Neural cell (in vitro differentiated cells): ENCODE results near the gene CDKAL1.

Experiments used
- EP300 ChIP-seq: fragments of 450-650 bp; conservative IDR thresholded peaks from 2 replicates; pipeline ENCODE4 v1.6.1; 2014; ENCODE audit warnings: antibody characterized with exemption, mild to moderate bottlenecking, moderate library complexity; ENCODE audit not compliant: poor library complexity, severe bottlenecking
- EZH2 ChIP-seq: fragments of 200-600, 300-800 bp; shearing (Covaris generic), sonication (generic); IDR thresholded peaks from 2 replicates; pipeline ENCODE4 v1.6.1; 2014; ENCODE audit warnings: antibody characterized with exemption, low read length, borderline replicate concordance, mild to moderate bottlenecking; ENCODE audit not compliant: insufficient read depth, poor library complexity, severe bottlenecking
- MXI1 ChIP-seq: fragments of 450-650 bp; conservative IDR thresholded peaks from 2 replicates; pipeline ENCODE4 v1.6.1; 2014; ENCODE audit warnings: antibody characterized with exemption, mild to moderate bottlenecking; ENCODE audit not compliant: poor library complexity, severe bottlenecking
- POLR2AphosphoS5 ChIP-seq: IDR thresholded peaks from 2 replicates; pipeline ENCODE4 v1.6.1; 2012
- RAD21 ChIP-seq: fragments of 450-650 bp; conservative IDR thresholded peaks from 2 replicates; pipeline ENCODE4 v1.6.1; 2014; ENCODE audit warnings: antibody characterized with exemption, mild to moderate bottlenecking, moderate library complexity
- SMC3 ChIP-seq: fragments of 450-650 bp; conservative IDR thresholded peaks from 2 replicates; pipeline ENCODE4 v1.6.1; 2014; ENCODE audit warnings: antibody characterized with exemption, mild to moderate bottlenecking, moderate library complexity; ENCODE audit not compliant: poor library complexity
- TF ChIP-seq, protein P1 (sequence below): fragments of 450-650 bp; IDR thresholded peaks from 2 replicates; pipeline ENCODE4 v1.5.1; 2014; ENCODE audit warnings: antibody characterized with exemption, mild to moderate bottlenecking, moderate library complexity; ENCODE audit not compliant: poor library complexity, severe bottlenecking
- TF ChIP-seq, protein P2 (sequence below): IDR thresholded peaks from 2 replicates; pipeline ENCODE4 v1.6.1; 2012; ENCODE audit warnings: borderline replicate concordance

DNA sequence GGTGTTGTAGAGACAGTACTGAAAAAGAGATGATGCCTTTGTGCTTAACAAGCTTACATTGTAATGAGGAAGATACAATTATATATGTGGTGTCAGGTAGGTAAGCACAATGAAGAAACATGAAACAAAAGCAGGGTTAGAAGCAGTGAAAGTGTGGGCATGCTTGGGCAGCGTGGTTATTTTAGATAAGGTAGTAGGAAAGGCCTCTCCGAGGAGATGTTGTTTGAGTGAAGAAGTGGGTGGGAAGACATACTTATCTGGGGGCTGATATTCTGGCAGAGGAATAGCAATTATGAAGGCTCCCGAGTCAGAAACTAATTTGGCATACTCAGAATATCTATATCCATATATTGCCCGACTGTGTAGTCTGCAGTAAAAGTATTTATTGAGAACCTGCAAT, 4.7 kb downstream of the CDKAL1 start:
- TF ChIP-seq, protein P1, sequence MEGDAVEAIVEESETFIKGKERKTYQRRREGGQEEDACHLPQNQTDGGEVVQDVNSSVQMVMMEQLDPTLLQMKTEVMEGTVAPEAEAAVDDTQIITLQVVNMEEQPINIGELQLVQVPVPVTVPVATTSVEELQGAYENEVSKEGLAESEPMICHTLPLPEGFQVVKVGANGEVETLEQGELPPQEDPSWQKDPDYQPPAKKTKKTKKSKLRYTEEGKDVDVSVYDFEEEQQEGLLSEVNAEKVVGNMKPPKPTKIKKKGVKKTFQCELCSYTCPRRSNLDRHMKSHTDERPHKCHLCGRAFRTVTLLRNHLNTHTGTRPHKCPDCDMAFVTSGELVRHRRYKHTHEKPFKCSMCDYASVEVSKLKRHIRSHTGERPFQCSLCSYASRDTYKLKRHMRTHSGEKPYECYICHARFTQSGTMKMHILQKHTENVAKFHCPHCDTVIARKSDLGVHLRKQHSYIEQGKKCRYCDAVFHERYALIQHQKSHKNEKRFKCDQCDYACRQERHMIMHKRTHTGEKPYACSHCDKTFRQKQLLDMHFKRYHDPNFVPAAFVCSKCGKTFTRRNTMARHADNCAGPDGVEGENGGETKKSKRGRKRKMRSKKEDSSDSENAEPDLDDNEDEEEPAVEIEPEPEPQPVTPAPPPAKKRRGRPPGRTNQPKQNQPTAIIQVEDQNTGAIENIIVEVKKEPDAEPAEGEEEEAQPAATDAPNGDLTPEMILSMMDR: no peak
- no peak for TF ChIP-seq EZH2
- no peak for TF ChIP-seq RAD21
- TF ChIP-seq SMC3: no peak
- TF ChIP-seq POLR2AphosphoS5: no peak
- TF ChIP-seq, protein P2, sequence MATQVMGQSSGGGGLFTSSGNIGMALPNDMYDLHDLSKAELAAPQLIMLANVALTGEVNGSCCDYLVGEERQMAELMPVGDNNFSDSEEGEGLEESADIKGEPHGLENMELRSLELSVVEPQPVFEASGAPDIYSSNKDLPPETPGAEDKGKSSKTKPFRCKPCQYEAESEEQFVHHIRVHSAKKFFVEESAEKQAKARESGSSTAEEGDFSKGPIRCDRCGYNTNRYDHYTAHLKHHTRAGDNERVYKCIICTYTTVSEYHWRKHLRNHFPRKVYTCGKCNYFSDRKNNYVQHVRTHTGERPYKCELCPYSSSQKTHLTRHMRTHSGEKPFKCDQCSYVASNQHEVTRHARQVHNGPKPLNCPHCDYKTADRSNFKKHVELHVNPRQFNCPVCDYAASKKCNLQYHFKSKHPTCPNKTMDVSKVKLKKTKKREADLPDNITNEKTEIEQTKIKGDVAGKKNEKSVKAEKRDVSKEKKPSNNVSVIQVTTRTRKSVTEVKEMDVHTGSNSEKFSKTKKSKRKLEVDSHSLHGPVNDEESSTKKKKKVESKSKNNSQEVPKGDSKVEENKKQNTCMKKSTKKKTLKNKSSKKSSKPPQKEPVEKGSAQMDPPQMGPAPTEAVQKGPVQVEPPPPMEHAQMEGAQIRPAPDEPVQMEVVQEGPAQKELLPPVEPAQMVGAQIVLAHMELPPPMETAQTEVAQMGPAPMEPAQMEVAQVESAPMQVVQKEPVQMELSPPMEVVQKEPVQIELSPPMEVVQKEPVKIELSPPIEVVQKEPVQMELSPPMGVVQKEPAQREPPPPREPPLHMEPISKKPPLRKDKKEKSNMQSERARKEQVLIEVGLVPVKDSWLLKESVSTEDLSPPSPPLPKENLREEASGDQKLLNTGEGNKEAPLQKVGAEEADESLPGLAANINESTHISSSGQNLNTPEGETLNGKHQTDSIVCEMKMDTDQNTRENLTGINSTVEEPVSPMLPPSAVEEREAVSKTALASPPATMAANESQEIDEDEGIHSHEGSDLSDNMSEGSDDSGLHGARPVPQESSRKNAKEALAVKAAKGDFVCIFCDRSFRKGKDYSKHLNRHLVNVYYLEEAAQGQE: no peak
- TF ChIP-seq EP300: no peak
- no peak for TF ChIP-seq MXI1
